ENCODE data around the gene MCTP2. TPM values are rescaled to one million over a fixed set of nuclear protein-coding genes. Genes with fewer than 3 reads are reported as not detected.

Gene MCTP2
- total RNA-seq, 2 donors from 2014 or later = 25.4 to 46.3 TPM

GRCh38 chr15:94417501-94418293, 186.3 kb downstream of the MCTP2 start:
- intact Hi-C loops (cut with DNase I) = no loop called here
- WGBS = 54% methylated on average over 12 of the region's 12 CpGs
- H3K9me3 ChIP-seq = no peaks in the 10 kb centered on the region
- no peaks in the 10 kb centered on the region for H3K27me3 ChIP-seq (replicated peaks; ENCODE audit: insufficient read depth)
- no peak for DNase-seq (ENCODE audit: low spot score)
- TF ChIP-seq POLR2AphosphoS5 (IDR thresholded peaks at IDR 0.05) (no peak), CTCF (IDR thresholded peaks at IDR 0.05) (no peak), POLR2A (IDR thresholded peaks at IDR 0.05) (no peak)
- H3K4me1 ChIP-seq (replicated peaks) = no peaks in the 10 kb centered on the region
- no peaks in the 10 kb centered on the region for H3K36me3 ChIP-seq
- no peak overlapping the region for H3K27ac ChIP-seq
- no peak overlapping the region for H3K4me3 ChIP-seq

GRCh38 chr15:94421706-94422105, 190.3 kb downstream of the MCTP2 start:
- H3K4me3 ChIP-seq = no peak overlapping the region
- no peak overlapping the region for H3K27ac ChIP-seq
- no peaks in the 10 kb centered on the region for H3K36me3 ChIP-seq
- intact Hi-C loops (cut with DNase I) = no loop called here
- TF ChIP-seq POLR2A (IDR thresholded peaks at IDR 0.05) (no peak), POLR2AphosphoS5 (IDR thresholded peaks at IDR 0.05) (no peak), CTCF (IDR thresholded peaks at IDR 0.05) (no peak)
- no peaks in the 10 kb centered on the region for H3K27me3 ChIP-seq (replicated peaks; ENCODE audit: insufficient read depth)
- no peaks in the 10 kb centered on the region for H3K4me1 ChIP-seq (replicated peaks)
- no peaks in the 10 kb centered on the region for H3K9me3 ChIP-seq
- WGBS = 73% methylated on average over 1 of the region's 1 CpG
- no peak for DNase-seq (ENCODE audit: low spot score)

GRCh38 chr15:94432279-94432678, 200.9 kb downstream of the MCTP2 start:
- no peak overlapping the region for H3K4me3 ChIP-seq
- H3K36me3 ChIP-seq = no peaks in the 10 kb centered on the region
- H3K27ac ChIP-seq = no peak overlapping the region
- no peaks in the 10 kb centered on the region for H3K9me3 ChIP-seq
- H3K27me3 ChIP-seq (replicated peaks; ENCODE audit: insufficient read depth) = no peaks in the 10 kb centered on the region
- TF ChIP-seq CTCF (IDR thresholded peaks at IDR 0.05) (no peak), POLR2A (IDR thresholded peaks at IDR 0.05) (no peak), POLR2AphosphoS5 (IDR thresholded peaks at IDR 0.05) (no peak)
- 70% methylated on average over 1 of the region's 1 CpG for WGBS
- H3K4me1 ChIP-seq (replicated peaks) = no peaks in the 10 kb centered on the region
- DNase-seq (ENCODE audit: low spot score) = no peak
- intact Hi-C loops (cut with DNase I) = no loop called here

- Histone ChIP-seq H3K9me3 (no peaks in the 10 kb centered on the region), H3K36me3 (no peaks in the 10 kb centered on the region), H3K4me3 (no peak overlapping the region), H3K27ac (no peak overlapping the region), H3K27me3 (replicated peaks; ENCODE audit: insufficient read depth) (no peaks in the 10 kb centered on the region), H3K4me1 (replicated peaks) (no peaks in the 10 kb centered on the region)
- no peak for TF ChIP-seq CTCF (IDR thresholded peaks at IDR 0.05)
- TF ChIP-seq POLR2AphosphoS5 (IDR thresholded peaks at IDR 0.05) = no peak
- TF ChIP-seq POLR2A (IDR thresholded peaks at IDR 0.05) = no peak
- 94% methylated on average over 3 of the region's 3 CpGs for WGBS
- intact Hi-C loops (cut with DNase I) = no loop called here
- no peak for DNase-seq (ENCODE audit: low spot score)
Measured at GRCh38 chr15:94439158-94439557, 207.8 kb downstream of the MCTP2 start.

- no peak overlapping the region for H3K4me3 ChIP-seq
- WGBS = 85% methylated on average over 3 of the region's 3 CpGs
- H3K4me1 ChIP-seq (replicated peaks) = no peaks in the 10 kb centered on the region
- intact Hi-C loops (cut with DNase I) = no loop called here
- no peak overlapping the region for H3K27ac ChIP-seq
- TF ChIP-seq CTCF (IDR thresholded peaks at IDR 0.05) (no peak), POLR2A (IDR thresholded peaks at IDR 0.05) (no peak), POLR2AphosphoS5 (IDR thresholded peaks at IDR 0.05) (no peak)
- H3K27me3 ChIP-seq (replicated peaks; ENCODE audit: insufficient read depth) = no peaks in the 10 kb centered on the region
- H3K36me3 ChIP-seq = no peaks in the 10 kb centered on the region
- DNase-seq (ENCODE audit: low spot score) = no peak
- H3K9me3 ChIP-seq = no peaks in the 10 kb centered on the region
Measured at GRCh38 chr15:94441760-94442159, 210.4 kb downstream of the MCTP2 start.
